ENCODE results near the gene IMPACT.

Gene IMPACT

DNA sequence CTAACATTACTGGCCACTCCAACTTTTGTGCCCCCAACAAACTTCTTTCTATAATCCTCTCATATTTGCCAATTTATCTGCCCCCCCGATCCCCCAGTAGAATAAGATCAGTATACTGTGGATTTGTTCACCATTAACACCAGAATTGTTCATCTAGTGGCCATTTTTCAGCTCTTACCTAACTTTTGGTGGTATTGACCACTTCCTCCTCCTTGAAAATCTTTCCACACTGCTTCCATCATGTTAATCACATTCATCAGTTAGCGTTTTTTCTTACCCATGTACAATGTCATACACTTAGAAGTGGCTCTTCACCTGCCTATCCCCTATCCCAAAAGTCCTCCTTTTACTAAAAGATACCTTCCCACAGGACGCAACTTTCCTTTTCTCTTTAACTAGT lies 6.1 kb downstream of the IMPACT start:
- DNase-seq (ENCODE audit: low spot score) = no peak
- in situ Hi-C loops (cut with MboI; ENCODE audit: low sequenced_read_pairs, unreplicated experiment) = no loop called here
- TF ChIP-seq CTCF (IDR thresholded peaks at IDR 0.05; ENCODE audit: borderline replicate concordance, control extremely low read depth, extremely low read depth, insufficient read depth, missing control alignments) = no peak

DNA sequence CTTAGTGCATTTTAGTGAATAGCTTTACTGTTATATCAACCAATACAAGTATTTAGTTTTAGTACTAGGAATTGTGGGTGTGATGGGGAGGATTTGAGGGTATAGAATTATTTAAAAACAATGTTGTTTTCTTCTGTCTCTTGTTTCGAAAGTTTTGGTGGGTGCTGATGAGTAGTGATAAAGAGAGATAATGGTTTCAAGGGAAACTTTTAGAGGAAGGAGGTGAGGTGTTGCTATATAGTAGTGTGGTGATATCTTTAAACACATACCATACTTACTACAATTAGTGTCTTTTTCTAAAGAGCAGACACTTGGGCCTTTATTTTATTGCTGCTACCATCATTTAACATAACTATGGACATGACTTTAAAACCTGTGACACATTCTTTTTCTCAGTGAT lies 10.5 kb downstream of the IMPACT start:
- no peak for TF ChIP-seq CTCF (IDR thresholded peaks at IDR 0.05; ENCODE audit: borderline replicate concordance, control extremely low read depth, extremely low read depth, insufficient read depth, missing control alignments)
- no peak for DNase-seq (ENCODE audit: low spot score)
- in situ Hi-C loops (cut with MboI; ENCODE audit: low sequenced_read_pairs, unreplicated experiment) = no loop called here

DNA sequence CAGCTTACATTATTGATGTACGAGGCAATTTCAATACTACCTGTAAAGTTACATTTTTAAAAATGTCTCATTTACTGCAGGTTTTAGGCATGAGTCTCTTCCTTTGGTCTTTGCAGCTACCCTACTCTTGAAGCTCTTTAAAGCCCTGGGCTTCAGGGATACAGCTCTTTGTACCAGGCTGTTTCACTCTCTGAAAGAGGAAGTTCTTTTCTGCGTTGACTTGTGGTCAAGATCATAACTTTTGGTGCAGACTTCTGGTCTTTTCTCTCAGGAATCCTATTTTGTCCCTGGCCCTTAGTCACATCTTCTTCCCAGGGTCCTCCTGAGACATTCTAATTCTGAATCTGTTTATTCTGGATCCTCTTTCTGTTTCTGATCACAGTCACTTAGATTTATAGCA lies 17.4 kb downstream of the IMPACT start:
- in situ Hi-C loops (cut with MboI; ENCODE audit: low sequenced_read_pairs, unreplicated experiment) = no loop called here
- DNase-seq (ENCODE audit: low spot score) = no peak
- no peak for TF ChIP-seq CTCF (IDR thresholded peaks at IDR 0.05; ENCODE audit: borderline replicate concordance, control extremely low read depth, extremely low read depth, insufficient read depth, missing control alignments)

DNA sequence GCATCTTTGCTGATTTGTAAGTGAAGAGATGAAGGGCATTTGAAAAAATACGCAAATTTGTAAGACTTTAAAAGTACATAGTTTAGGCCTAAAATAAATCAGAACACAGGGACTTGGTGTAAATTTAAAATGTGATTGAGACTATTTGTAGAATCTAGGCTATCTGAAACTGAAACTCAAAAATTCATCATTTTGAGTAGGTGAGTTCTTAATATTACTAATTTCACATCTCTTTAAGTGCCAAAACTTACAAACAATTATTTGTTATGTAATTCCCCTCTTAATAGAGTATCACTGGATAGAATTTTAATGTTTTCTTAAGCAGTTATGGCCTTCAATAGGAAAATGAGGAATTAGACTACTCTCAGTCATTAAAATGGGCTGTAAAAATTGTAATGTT lies 20.0 kb downstream of the IMPACT start:
- TF ChIP-seq CTCF (IDR thresholded peaks at IDR 0.05; ENCODE audit: borderline replicate concordance, control extremely low read depth, extremely low read depth, insufficient read depth, missing control alignments) = no peak
- no peak for DNase-seq (ENCODE audit: low spot score)
- in situ Hi-C loops (cut with MboI; ENCODE audit: low sequenced_read_pairs, unreplicated experiment) = no loop called here

- no peak for TF ChIP-seq CTCF (IDR thresholded peaks at IDR 0.05; ENCODE audit: borderline replicate concordance, control extremely low read depth, extremely low read depth, insufficient read depth, missing control alignments)
- in situ Hi-C loops (cut with MboI; ENCODE audit: low sequenced_read_pairs, unreplicated experiment) = no loop called here
- no peak for DNase-seq (ENCODE audit: low spot score)
These were observed 20.6 kb downstream of the IMPACT start for GRCh38 chr18:24446953-24447538.

GRCh38 chr18:24447961-24448360 lies 21.5 kb downstream of the IMPACT start:
- DNase-seq (ENCODE audit: low spot score) = no peak
- in situ Hi-C loops (cut with MboI; ENCODE audit: low sequenced_read_pairs, unreplicated experiment) = no loop called here
- TF ChIP-seq CTCF (IDR thresholded peaks at IDR 0.05; ENCODE audit: borderline replicate concordance, control extremely low read depth, extremely low read depth, insufficient read depth, missing control alignments) = no peak

DNA sequence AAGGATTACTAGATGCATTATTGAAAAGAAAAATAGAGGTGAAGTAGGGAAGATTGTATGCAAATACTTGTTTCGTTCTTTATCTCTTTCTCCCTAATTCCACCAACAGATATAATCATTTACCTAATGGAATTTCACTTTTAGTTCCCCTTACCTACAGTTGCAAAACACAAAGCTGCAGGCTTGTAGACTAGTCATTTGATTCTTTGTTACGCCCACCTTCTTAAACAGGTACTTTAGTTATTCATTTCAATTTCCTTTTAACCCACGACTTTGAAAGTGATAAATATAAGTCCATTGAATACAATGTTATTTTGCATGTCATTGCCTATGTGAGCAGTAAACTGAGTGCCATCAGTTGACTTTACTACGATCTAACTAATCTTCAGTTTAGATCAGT lies 30.1 kb downstream of the IMPACT start:
- DNase-seq (ENCODE audit: low spot score) = no peak
- no peak for TF ChIP-seq CTCF (IDR thresholded peaks at IDR 0.05; ENCODE audit: borderline replicate concordance, control extremely low read depth, extremely low read depth, insufficient read depth, missing control alignments)
- in situ Hi-C loops (cut with MboI; ENCODE audit: low sequenced_read_pairs, unreplicated experiment) = no loop called here
